Upper lobe of left lung (tissue), 4 donors: ENCODE measurements around the gene ATP1B4.

Experiments
- CTCF ChIP-seq, 6 experiments: fragments of 450-650 bp in 4 of 6; fragments of 200-600 bp in 2 of 6; sonication (generic) in 2 of 6; IDR thresholded peaks; one replicate each; pipeline ENCODE4 v1.5.1; 2016 to 2019; ENCODE audit warnings: antibody characterized with exemption in 6 of 6
- POLR2A ChIP-seq, 4 donors: fragments of 450-650 bp; IDR thresholded peaks; one replicate each; pipeline ENCODE4 v1.5.1; 2016 to 2017; ENCODE audit warnings: antibody characterized with exemption in 4 of 4, mild to moderate bottlenecking in 2 of 4
- POLR2AphosphoS5 ChIP-seq, 2 donors: sonication (generic); formaldehyde crosslinking; IDR thresholded peaks; one replicate each; pipeline ENCODE4 v1.5.1; 2017; ENCODE audit warnings: antibody characterized with exemption in 2 of 2

- no peak for TF ChIP-seq CTCF (IDR thresholded peaks at IDR 0.05)
- TF ChIP-seq POLR2A (IDR thresholded peaks at IDR 0.05): no peak
- TF ChIP-seq POLR2AphosphoS5 (IDR thresholded peaks at IDR 0.05): no peak
Observed at GRCh38 chrX:120316587-120317283, 45.2 kb upstream of the ATP1B4 start.
